GM23338 (cell line): ENCODE measurements around the gene FBXW2. TPM values are rescaled to one million over a fixed set of nuclear protein-coding genes. Genes with fewer than 3 reads are reported as not detected.

Experiments used
- ATAC-seq: fragments of 200-7000 bp; cut with Tn5 transposase; 3 replicates; pipeline ENCODE4 v1.9.1; 2020
- DNase-seq: peaks from one replicate; pipeline ENCODE4 v3.0.0-alpha.2; 2015; ENCODE audit warnings: low spot score
- H2AFZ ChIP-seq: fragments of 200-600 bp; sonication (generic); 2 replicates; pipeline ENCODE4 v1.8.0; 2016; ENCODE audit warnings: antibody characterized with exemption, mild to moderate bottlenecking, moderate library complexity
- H3F3A ChIP-seq: fragments of 200-600 bp; sonication (generic); replicated peaks from 2 replicates; pipeline ENCODE4 v1.8.0; 2017; ENCODE audit warnings: antibody characterized with exemption, mixed run types, low read depth
- H3K27ac ChIP-seq: fragments of 200-600 bp; sonication (generic); 2 replicates; pipeline ENCODE4 v1.6.1; 2016; ENCODE audit warnings: low read depth
- H3K27me3 ChIP-seq: fragments of 200-600 bp; sonication (generic); 2 replicates; pipeline ENCODE4 v1.8.0; 2016; ENCODE audit warnings: mild to moderate bottlenecking, mixed run types, moderate library complexity; ENCODE audit not compliant: insufficient read depth
- H3K36me3 ChIP-seq: fragments of 200-600 bp; sonication (generic); 2 replicates; pipeline ENCODE4 v1.8.0; 2016; ENCODE audit warnings: mild to moderate bottlenecking; ENCODE audit not compliant: insufficient read depth
- H3K4me1 ChIP-seq: fragments of 200-600 bp; sonication (generic); 2 replicates; pipeline ENCODE4 v1.8.0; 2016; ENCODE audit warnings: mild to moderate bottlenecking, moderate library complexity; ENCODE audit not compliant: insufficient read depth
- H3K4me2 ChIP-seq: fragments of 200-600 bp; sonication (generic); 2 replicates; pipeline ENCODE4 v1.7.1; 2017; ENCODE audit warnings: mixed run types
- H3K4me3 ChIP-seq: fragments of 200-600 bp; sonication (generic); 2 replicates; pipeline ENCODE4 v1.6.1; 2016; ENCODE audit warnings: mixed run types
- H3K79me2 ChIP-seq: fragments of 200-600 bp; sonication (generic); replicated peaks from 2 replicates; pipeline ENCODE4 v1.8.0; 2017; ENCODE audit warnings: mild to moderate bottlenecking; ENCODE audit not compliant: insufficient read depth
- H3K9me2 ChIP-seq: fragments of 200-600 bp; sonication (generic); 2 replicates; pipeline ENCODE4 v1.8.0; 2017; ENCODE audit not compliant: insufficient read depth
- H4K20me1 ChIP-seq: fragments of 200-600 bp; sonication (generic); replicated peaks from 2 replicates; pipeline ENCODE4 v1.8.0; 2017; ENCODE audit warnings: mild to moderate bottlenecking; ENCODE audit not compliant: insufficient read depth
- H3K27ac Mint-ChIP-seq: 2 replicates; pipeline ENCODE4 v1.8.0; 2020; ENCODE audit warnings: inconsistent platforms, mild to moderate bottlenecking, moderate library complexity, mixed read lengths
- H3K27me3 Mint-ChIP-seq: 3 replicates; pipeline ENCODE4 v1.8.0; 2022; ENCODE audit warnings: low read depth, mild to moderate bottlenecking, moderate library complexity, mixed read lengths, inconsistent platforms; ENCODE audit not compliant: insufficient read depth, poor library complexity
- H3K36me3 Mint-ChIP-seq: 3 replicates; pipeline ENCODE4 v1.8.0; 2021; ENCODE audit warnings: low read depth, mild to moderate bottlenecking, inconsistent platforms, moderate library complexity, mixed read lengths
- H3K4me1 Mint-ChIP-seq: 3 replicates; pipeline ENCODE4 v1.8.0; 2020; ENCODE audit warnings: mild to moderate bottlenecking, inconsistent platforms, mixed read lengths
- H3K4me3 Mint-ChIP-seq: 3 replicates; pipeline ENCODE4 v1.8.0; 2021; ENCODE audit warnings: moderate library complexity, mild to moderate bottlenecking, inconsistent platforms, mixed read lengths
- H3K9me3 Mint-ChIP-seq: 3 replicates; pipeline ENCODE4 v1.8.0; 2020; ENCODE audit warnings: moderate library complexity, mild to moderate bottlenecking, inconsistent platforms, mixed read lengths
- CREB1 ChIP-seq: fragments of 250-450 bp; sonication (Bioruptor Pico); IDR thresholded peaks from 2 replicates; pipeline ENCODE4 v1.5.0; 2020; ENCODE audit warnings: low read depth, mild to moderate bottlenecking, moderate library complexity
- CTCF ChIP-seq, 2 experiments: fragments of 200-600 bp in 1 of 2; sonication (generic) in 1 of 2; conservative IDR thresholded peaks; 2 replicates each; pipeline versions ENCODE4 v1.5.1 to v1.6.1; 2016 to 2017; ENCODE audit warnings: antibody characterized with exemption in 2 of 2, low read depth in 2 of 2, mild to moderate bottlenecking in 2 of 2, moderate library complexity in 1 of 2
- EZH2 ChIP-seq: fragments of 200-600 bp; sonication (generic); IDR thresholded peaks from one replicate; pipeline ENCODE4 v1.8.0; 2017; ENCODE audit warnings: antibody characterized with exemption, mild to moderate bottlenecking, low read depth; ENCODE audit not compliant: unreplicated experiment
- EZH2phosphoT487 ChIP-seq: fragments of 200-600 bp; sonication (generic); IDR thresholded peaks from one replicate; pipeline ENCODE4 v1.8.1; 2018; ENCODE audit warnings: antibody characterized with exemption; ENCODE audit not compliant: unreplicated experiment
- JUNB ChIP-seq: IDR thresholded peaks from one replicate; pipeline ENCODE4 v1.6.1; 2016; ENCODE audit warnings: antibody characterized with exemption; ENCODE audit not compliant: unreplicated experiment
- NANOG ChIP-seq: IDR thresholded peaks from 2 replicates; pipeline ENCODE4 v1.6.1; 2016; ENCODE audit warnings: antibody characterized with exemption, borderline replicate concordance
- POLR2AphosphoS5 ChIP-seq: IDR thresholded peaks from 2 replicates; pipeline ENCODE4 v1.6.1; 2016; ENCODE audit warnings: antibody characterized with exemption, low read depth
- STAT1 ChIP-seq: IDR thresholded peaks from one replicate; pipeline ENCODE4 v1.6.1; 2016; ENCODE audit warnings: antibody characterized with exemption; ENCODE audit not compliant: unreplicated experiment
- ZNF114 ChIP-seq: fragments of 250-450 bp; sonication (Bioruptor Pico); IDR thresholded peaks from 2 replicates; pipeline ENCODE4 v1.5.0; 2020; ENCODE audit warnings: mild to moderate bottlenecking, moderate library complexity
- ZNF331 ChIP-seq: fragments of 250-450 bp; sonication (Bioruptor Pico); IDR thresholded peaks from 2 replicates; pipeline ENCODE4 v1.5.0; 2020; ENCODE audit warnings: low read depth, mild to moderate bottlenecking, moderate library complexity
- polyA plus RNA-seq: library from polyadenylated mRNA; unstranded; fragments of >200 nt; fragmentation: Nextera tagmentation; extraction: Ambion mirVana; gene quantifications from 2 replicates; pipeline ENCODE4 v1.2.1, GENCODE V29; 2016
- total RNA-seq: library from RNA; depleted of rRNA; stranded (reverse); fragments of >200 nt; shearing (Covaris generic); gene quantifications from 2 replicates; pipeline ENCODE4 v1.2.3, GENCODE V29; 2014
- TF ChIP-seq, protein P1 (sequence below): IDR thresholded peaks from one replicate; pipeline ENCODE4 v1.6.1; 2018; ENCODE audit warnings: antibody characterized with exemption; ENCODE audit not compliant: unreplicated experiment
- TF ChIP-seq, protein P2 (sequence below): fragments of 250-450 bp; sonication (Bioruptor Pico); IDR thresholded peaks from 2 replicates; pipeline ENCODE4 v1.5.0; 2020; ENCODE audit warnings: mild to moderate bottlenecking, moderate library complexity
- TF ChIP-seq, protein P3 (sequence below): IDR thresholded peaks from 2 replicates; pipeline ENCODE4 v1.6.1; 2016; ENCODE audit warnings: antibody characterized with exemption

FBXW2 gene
- total and polyA plus RNA-seq, 2 experiments from 2014 or later: 10.0 to 55.2 TPM

- Mint-ChIP-seq H3K9me3 (no peaks in the 10 kb centered on the region), H3K27ac (no peak overlapping the region), H3K4me1 (peaks cover 20% of the 10 kb centered on the region), H3K4me3 (no peak overlapping the region), H3K36me3 (no peaks in the 10 kb centered on the region), H3K27me3 (peaks cover 23% of the 10 kb centered on the region)
- no peak overlapping the region for H3K4me3 ChIP-seq
- H4K20me1 ChIP-seq: peaks cover 9% of the 10 kb centered on the region
- no peak overlapping the region for H3K27ac ChIP-seq
- H3K4me2 ChIP-seq: no peak overlapping the region
- DNase-seq (no peak), ATAC-seq (no peak)
- H3K36me3 ChIP-seq: no peaks in the 10 kb centered on the region
- H2AFZ ChIP-seq: no peak overlapping the region
- TF ChIP-seq ZNF114 (CRISPR knock-in tag): no peak
- no peak for TF ChIP-seq NANOG
- TF ChIP-seq EZH2: no peak
- TF ChIP-seq, protein P1, sequence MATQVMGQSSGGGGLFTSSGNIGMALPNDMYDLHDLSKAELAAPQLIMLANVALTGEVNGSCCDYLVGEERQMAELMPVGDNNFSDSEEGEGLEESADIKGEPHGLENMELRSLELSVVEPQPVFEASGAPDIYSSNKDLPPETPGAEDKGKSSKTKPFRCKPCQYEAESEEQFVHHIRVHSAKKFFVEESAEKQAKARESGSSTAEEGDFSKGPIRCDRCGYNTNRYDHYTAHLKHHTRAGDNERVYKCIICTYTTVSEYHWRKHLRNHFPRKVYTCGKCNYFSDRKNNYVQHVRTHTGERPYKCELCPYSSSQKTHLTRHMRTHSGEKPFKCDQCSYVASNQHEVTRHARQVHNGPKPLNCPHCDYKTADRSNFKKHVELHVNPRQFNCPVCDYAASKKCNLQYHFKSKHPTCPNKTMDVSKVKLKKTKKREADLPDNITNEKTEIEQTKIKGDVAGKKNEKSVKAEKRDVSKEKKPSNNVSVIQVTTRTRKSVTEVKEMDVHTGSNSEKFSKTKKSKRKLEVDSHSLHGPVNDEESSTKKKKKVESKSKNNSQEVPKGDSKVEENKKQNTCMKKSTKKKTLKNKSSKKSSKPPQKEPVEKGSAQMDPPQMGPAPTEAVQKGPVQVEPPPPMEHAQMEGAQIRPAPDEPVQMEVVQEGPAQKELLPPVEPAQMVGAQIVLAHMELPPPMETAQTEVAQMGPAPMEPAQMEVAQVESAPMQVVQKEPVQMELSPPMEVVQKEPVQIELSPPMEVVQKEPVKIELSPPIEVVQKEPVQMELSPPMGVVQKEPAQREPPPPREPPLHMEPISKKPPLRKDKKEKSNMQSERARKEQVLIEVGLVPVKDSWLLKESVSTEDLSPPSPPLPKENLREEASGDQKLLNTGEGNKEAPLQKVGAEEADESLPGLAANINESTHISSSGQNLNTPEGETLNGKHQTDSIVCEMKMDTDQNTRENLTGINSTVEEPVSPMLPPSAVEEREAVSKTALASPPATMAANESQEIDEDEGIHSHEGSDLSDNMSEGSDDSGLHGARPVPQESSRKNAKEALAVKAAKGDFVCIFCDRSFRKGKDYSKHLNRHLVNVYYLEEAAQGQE: no peak
- no peak for TF ChIP-seq CTCF (conservative IDR thresholded peaks at IDR 0.05; ENCODE audit: low read depth in 2 of 2)
- no peak for TF ChIP-seq CREB1 (CRISPR knock-in tag)
- no peak for TF ChIP-seq STAT1
- TF ChIP-seq, protein P2, sequence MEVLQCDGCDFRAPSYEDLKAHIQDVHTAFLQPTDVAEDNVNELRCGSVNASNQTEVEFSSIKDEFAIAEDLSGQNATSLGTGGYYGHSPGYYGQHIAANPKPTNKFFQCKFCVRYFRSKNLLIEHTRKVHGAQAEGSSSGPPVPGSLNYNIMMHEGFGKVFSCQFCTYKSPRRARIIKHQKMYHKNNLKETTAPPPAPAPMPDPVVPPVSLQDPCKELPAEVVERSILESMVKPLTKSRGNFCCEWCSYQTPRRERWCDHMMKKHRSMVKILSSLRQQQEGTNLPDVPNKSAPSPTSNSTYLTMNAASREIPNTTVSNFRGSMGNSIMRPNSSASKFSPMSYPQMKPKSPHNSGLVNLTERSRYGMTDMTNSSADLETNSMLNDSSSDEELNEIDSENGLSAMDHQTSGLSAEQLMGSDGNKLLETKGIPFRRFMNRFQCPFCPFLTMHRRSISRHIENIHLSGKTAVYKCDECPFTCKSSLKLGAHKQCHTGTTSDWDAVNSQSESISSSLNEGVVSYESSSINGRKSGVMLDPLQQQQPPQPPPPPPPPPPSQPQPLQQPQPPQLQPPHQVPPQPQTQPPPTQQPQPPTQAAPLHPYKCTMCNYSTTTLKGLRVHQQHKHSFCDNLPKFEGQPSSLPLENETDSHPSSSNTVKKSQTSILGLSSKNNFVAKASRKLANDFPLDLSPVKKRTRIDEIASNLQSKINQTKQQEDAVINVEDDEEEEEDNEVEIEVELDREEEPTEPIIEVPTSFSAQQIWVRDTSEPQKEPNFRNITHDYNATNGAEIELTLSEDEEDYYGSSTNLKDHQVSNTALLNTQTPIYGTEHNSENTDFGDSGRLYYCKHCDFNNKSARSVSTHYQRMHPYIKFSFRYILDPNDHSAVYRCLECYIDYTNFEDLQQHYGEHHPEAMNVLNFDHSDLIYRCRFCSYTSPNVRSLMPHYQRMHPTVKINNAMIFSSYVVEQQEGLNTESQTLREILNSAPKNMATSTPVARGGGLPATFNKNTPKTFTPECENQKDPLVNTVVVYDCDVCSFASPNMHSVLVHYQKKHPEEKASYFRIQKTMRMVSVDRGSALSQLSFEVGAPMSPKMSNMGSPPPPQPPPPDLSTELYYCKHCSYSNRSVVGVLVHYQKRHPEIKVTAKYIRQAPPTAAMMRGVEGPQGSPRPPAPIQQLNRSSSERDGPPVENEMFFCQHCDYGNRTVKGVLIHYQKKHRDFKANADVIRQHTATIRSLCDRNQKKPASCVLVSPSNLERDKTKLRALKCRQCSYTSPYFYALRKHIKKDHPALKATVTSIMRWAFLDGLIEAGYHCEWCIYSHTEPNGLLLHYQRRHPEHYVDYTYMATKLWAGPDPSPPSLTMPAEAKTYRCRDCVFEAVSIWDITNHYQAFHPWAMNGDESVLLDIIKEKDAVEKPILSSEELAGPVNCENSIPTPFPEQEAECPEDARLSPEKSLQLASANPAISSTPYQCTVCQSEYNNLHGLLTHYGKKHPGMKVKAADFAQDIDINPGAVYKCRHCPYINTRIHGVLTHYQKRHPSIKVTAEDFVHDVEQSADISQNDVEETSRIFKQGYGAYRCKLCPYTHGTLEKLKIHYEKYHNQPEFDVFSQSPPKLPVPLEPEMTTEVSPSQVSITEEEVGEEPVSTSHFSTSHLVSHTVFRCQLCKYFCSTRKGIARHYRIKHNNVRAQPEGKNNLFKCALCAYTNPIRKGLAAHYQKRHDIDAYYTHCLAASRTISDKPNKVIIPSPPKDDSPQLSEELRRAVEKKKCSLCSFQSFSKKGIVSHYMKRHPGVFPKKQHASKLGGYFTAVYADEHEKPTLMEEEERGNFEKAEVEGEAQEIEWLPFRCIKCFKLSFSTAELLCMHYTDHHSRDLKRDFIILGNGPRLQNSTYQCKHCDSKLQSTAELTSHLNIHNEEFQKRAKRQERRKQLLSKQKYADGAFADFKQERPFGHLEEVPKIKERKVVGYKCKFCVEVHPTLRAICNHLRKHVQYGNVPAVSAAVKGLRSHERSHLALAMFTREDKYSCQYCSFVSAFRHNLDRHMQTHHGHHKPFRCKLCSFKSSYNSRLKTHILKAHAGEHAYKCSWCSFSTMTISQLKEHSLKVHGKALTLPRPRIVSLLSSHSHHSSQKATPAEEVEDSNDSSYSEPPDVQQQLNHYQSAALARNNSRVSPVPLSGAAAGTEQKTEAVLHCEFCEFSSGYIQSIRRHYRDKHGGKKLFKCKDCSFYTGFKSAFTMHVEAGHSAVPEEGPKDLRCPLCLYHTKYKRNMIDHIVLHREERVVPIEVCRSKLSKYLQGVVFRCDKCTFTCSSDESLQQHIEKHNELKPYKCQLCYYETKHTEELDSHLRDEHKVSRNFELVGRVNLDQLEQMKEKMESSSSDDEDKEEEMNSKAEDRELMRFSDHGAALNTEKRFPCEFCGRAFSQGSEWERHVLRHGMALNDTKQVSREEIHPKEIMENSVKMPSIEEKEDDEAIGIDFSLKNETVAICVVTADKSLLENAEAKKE (CRISPR knock-in tag): no peak
- no peak for TF ChIP-seq POLR2AphosphoS5
- no peak for TF ChIP-seq EZH2phosphoT487
- TF ChIP-seq ZNF331 (CRISPR knock-in tag): no peak
- no peak for TF ChIP-seq JUNB
- TF ChIP-seq, protein P3, sequence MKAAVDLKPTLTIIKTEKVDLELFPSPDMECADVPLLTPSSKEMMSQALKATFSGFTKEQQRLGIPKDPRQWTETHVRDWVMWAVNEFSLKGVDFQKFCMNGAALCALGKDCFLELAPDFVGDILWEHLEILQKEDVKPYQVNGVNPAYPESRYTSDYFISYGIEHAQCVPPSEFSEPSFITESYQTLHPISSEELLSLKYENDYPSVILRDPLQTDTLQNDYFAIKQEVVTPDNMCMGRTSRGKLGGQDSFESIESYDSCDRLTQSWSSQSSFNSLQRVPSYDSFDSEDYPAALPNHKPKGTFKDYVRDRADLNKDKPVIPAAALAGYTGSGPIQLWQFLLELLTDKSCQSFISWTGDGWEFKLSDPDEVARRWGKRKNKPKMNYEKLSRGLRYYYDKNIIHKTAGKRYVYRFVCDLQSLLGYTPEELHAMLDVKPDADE: no peak
- H3K9me2 ChIP-seq: no peaks in the 10 kb centered on the region
- H3K4me1 ChIP-seq: peaks cover 10% of the 10 kb centered on the region
- 0 out of 2 replicates have a peak, but pooled peaks cover 4% of the 10 kb centered on the region for H3F3A ChIP-seq
- 0 out of 2 replicates have a peak, but pooled peaks cover 5% of the 10 kb centered on the region for H3K79me2 ChIP-seq
- H3K27me3 ChIP-seq: peaks cover 29% of the 10 kb centered on the region
These were observed 81.2 kb downstream of the FBXW2 start for GRCh38 chr9:120711841-120712538.
